BJ (cell line): ENCODE measurements around the gene USH1G. TPM values are rescaled to one million over a fixed set of nuclear protein-coding genes. Genes with fewer than 3 reads are reported as not detected.

Experiments
- CTCF ChIA-PET: fragments of 350-600 bp; formaldehyde crosslinking; extraction: SDS; loops from one replicate; lab custom pipeline; 2021; ENCODE audit warnings: antibody characterized with exemption, inconsistent platforms; lab: Yijun Ruan, JAX
- POLR2A ChIA-PET: fragments of 300-600 bp; sonication (Branson Sonifier 250); formaldehyde crosslinking; extraction: SDS; loops from one replicate; lab custom pipeline; 2021; ENCODE audit warnings: antibody characterized with exemption; lab: Charles Lee
- DNase-seq: peaks from one replicate; pipeline ENCODE4 v3.0.0-alpha.2; 2011; ENCODE audit warnings: low read depth
- H3K27me3 ChIP-seq: 2 replicates; pipeline ENCODE4 v1.6.0; 2011; ENCODE audit warnings: low read length; ENCODE audit not compliant: control insufficient read depth, insufficient read depth
- H3K36me3 ChIP-seq: 2 replicates; pipeline ENCODE4 v1.5.1; 2011; ENCODE audit warnings: low read length; ENCODE audit not compliant: control insufficient read depth, insufficient read depth
- H3K4me3 ChIP-seq: 2 replicates; pipeline ENCODE4 v1.5.1; 2011; ENCODE audit warnings: low read depth, mild to moderate bottlenecking, control low read depth, low read length
- CTCF ChIP-seq: IDR thresholded peaks from 2 replicates; pipeline ENCODE4 v1.5.1; 2011; ENCODE audit warnings: low read depth, mild to moderate bottlenecking, control low read depth, inconsistent platforms, low read length, moderate library complexity; ENCODE audit not compliant: insufficient read depth
- polyA plus RNA-seq: library from polyadenylated mRNA; depleted of rRNA; stranded (reverse); fragments of >200 nt; gene quantifications from 2 replicates; pipeline ENCODE4 v1.2.3, GENCODE V29; 2011

Gene USH1G
- polyA plus RNA-seq, 1 experiment, result not detected

DNA sequence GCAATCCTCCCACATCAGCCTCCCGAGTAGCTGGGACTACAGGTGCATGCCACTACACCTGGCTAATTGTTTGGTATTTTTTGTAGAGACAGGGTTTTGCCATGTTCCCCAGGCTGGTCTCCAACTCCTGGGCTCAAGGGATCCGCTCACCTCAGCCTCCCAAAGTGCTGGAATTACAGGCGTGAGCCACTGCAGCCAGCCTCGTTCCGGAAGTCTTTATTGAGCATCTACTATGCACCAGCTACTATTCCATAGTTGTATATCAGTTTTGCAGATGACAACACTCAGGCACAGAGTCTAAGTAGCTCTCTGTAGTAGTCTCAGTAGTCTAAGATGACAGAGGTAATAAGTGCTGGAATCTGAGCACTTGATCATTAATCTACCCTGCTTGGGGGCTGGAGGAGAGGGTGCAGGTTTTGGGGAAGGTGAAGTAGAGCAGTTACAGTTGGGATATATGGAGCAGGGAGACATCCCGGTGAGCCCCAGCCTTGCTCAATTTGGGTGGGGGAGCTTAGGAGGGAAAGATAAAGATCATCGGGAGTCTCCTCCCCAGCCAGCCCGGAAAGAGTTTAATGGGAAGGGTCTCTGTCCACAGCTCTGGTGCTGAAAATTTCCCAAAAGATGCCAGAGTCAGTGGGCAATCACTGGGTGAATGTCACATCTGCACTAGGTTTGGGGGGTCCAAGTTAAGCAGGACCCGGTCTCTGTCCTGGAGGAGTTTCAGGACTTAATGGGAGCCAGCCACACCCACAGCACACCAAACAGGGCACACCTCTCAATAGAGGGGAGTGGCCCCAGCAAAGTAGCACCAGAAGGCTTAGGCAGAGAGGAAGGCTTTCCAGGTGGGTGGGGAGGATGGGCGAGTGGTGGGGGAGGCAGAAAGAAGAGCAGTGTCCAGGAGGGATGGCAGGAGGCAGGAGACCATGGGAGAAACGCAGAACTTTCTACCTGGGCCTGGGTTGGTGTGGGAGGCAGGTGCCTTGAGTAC lies 14.3 kb upstream of the USH1G start:
- ChIA-PET CTCF (interaction anchor here (0.8 to 1.9 kb wide), 3 partner anchors 11 to 20 kb away, joined by 3 to 7 read pairs (median 3); no protein-coding TSS in a partner anchor), POLR2A (no interaction called here)
- TF ChIP-seq CTCF, result no peak
- peaks cover 49% of the 10 kb centered on the region for H3K27me3 ChIP-seq
- H3K36me3 ChIP-seq, result no peaks in the 10 kb centered on the region
- DNase-seq, result no peak
- no peak overlapping the region for H3K4me3 ChIP-seq

GRCh38 chr17:74936470-74936799 lies 13.4 kb upstream of the USH1G start:
- H3K4me3 ChIP-seq, result no peak overlapping the region
- ChIA-PET CTCF (interaction anchor here (1.2 kb wide), 1 partner anchor 20 kb away, joined by 3 read pairs; no protein-coding TSS in a partner anchor), POLR2A (no interaction called here)
- H3K27me3 ChIP-seq, result peaks cover 50% of the 10 kb centered on the region
- no peak for TF ChIP-seq CTCF
- DNase-seq, result no peak
- no peaks in the 10 kb centered on the region for H3K36me3 ChIP-seq

- no peak for TF ChIP-seq CTCF
- ChIA-PET POLR2A (no interaction called here), CTCF (interaction anchor here (2.9 to 3.9 kb wide), 2 partner anchors 11 to 22 kb away, joined by 12 to 21 read pairs; partner anchors contain the start of gene OTOP2)
- Histone ChIP-seq H3K4me3 (no peak within 1 kb of the TSS), H3K27me3 (peaks cover 49% of the 10 kb centered on the region), H3K36me3 (no peaks in the 10 kb centered on the region)
- DNase-seq, result no peak
Observed at GRCh38 chr17:74935585-74936469, 12.8 kb upstream of the USH1G start, which contains the start of gene OTOP3. TSS of gene OTOP3 (plus strand) at chr17:74935898. CDS start at chr17:74935922, 24 bp downstream.

- Histone ChIP-seq H3K36me3 (no peaks in the 10 kb centered on the region), H3K4me3 (no peak overlapping the region), H3K27me3 (peaks cover 49% of the 10 kb centered on the region)
- ChIA-PET POLR2A (no interaction called here), CTCF (interaction anchor here (2.9 to 3.9 kb wide), 2 partner anchors 11 to 22 kb away, joined by 12 to 21 read pairs; partner anchors contain the start of gene OTOP2)
- no peak for TF ChIP-seq CTCF
- DNase-seq, result no peak
Observed at GRCh38 chr17:74935048-74935447, 12.0 kb upstream of the USH1G start.

DNA sequence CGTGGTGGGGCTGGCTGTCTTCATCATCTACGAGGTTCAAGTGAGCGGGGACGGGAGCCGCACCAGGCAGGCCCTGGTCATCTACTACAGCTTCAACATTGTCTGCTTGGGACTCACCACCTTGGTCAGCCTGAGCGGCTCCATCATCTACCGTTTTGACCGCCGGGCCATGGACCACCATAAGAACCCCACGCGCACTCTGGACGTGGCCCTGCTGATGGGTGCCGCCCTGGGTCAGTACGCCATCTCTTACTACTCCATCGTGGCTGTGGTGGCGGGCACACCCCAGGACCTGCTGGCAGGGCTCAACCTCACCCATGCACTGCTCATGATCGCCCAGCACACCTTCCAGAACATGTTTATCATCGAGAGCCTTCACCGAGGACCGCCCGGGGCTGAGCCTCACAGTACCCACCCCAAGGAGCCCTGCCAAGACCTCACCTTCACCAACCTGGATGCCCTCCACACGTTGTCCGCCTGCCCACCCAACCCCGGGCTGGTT lies 7.5 kb upstream of the USH1G start:
- Histone ChIP-seq H3K27me3 (peaks cover 34% of the 10 kb centered on the region), H3K36me3 (no peaks in the 10 kb centered on the region), H3K4me3 (no peak overlapping the region)
- ChIA-PET CTCF (no interaction called here), POLR2A (no interaction called here)
- no peak for TF ChIP-seq CTCF
- DNase-seq, result no peak
